ENCODE results near the gene PGAM1. TPM values are rescaled to one million over a fixed set of nuclear protein-coding genes. Genes with fewer than 3 reads are reported as not detected.
A peak's percentile ranks its signal among the peaks of the same experiment; 100 is the strongest.
"Not testable (repeated sequence)": the region's sequence is repeated elsewhere in the genome, so short reads cannot be mapped to it uniquely, and the experiment has no call there.

Gene PGAM1
- total RNA-seq, 1 donor from 2014 or later: 706 TPM

DNA sequence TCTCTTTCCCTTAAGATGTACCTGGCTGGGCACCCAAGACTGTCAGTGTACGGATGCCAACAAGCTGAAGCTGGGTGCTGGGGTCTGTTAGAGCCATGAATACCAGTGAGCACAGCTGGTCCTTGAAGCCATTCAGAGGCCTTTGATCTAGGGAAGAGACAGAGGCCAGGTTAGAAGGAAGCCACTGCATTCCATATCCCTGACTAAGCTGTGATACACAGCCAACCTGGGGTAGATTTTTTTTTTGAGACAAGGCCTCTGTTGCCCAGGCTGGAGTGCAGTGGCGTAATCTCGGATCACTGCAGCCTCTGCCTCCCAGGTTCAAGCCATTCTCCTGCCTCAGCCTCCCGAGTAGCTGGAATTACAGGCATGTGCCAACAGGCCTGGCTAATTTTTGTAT lies 40.8 kb downstream of the PGAM1 start:
- Mint-ChIP-seq H3K4me1 (ENCODE audit: low read depth, unreplicated experiment) (peaks cover 6% of the 10 kb centered on the region), H3K4me3 (ENCODE audit: unreplicated experiment) (no peak overlapping the region), H3K9me3 (ENCODE audit: unreplicated experiment) (no peaks in the 10 kb centered on the region), H3K36me3 (ENCODE audit: low read depth, unreplicated experiment) (peaks cover 18% of the 10 kb centered on the region), H3K27me3 (ENCODE audit: low read depth, unreplicated experiment) (no peaks in the 10 kb centered on the region), H3K27ac (ENCODE audit: unreplicated experiment) (peak overlapping the region; percentile 63)
- peaks cover 5% of the 10 kb centered on the region for H3K4me1 ChIP-seq (ENCODE audit: insufficient read depth, low read length)
- H2AFZ ChIP-seq (ENCODE audit: low read depth, low read length): no peak overlapping the region
- no peak overlapping the region for H3K4me3 ChIP-seq (ENCODE audit: insufficient read depth, low read depth, low read length)
- no peaks in the 10 kb centered on the region for H3K79me2 ChIP-seq (ENCODE audit: insufficient read depth, low read length)
- H4K20me1 ChIP-seq (ENCODE audit: insufficient read depth, low read length): peaks cover 18% of the 10 kb centered on the region
- TF ChIP-seq, protein P1, sequence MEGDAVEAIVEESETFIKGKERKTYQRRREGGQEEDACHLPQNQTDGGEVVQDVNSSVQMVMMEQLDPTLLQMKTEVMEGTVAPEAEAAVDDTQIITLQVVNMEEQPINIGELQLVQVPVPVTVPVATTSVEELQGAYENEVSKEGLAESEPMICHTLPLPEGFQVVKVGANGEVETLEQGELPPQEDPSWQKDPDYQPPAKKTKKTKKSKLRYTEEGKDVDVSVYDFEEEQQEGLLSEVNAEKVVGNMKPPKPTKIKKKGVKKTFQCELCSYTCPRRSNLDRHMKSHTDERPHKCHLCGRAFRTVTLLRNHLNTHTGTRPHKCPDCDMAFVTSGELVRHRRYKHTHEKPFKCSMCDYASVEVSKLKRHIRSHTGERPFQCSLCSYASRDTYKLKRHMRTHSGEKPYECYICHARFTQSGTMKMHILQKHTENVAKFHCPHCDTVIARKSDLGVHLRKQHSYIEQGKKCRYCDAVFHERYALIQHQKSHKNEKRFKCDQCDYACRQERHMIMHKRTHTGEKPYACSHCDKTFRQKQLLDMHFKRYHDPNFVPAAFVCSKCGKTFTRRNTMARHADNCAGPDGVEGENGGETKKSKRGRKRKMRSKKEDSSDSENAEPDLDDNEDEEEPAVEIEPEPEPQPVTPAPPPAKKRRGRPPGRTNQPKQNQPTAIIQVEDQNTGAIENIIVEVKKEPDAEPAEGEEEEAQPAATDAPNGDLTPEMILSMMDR (IDR thresholded peaks at IDR 0.05; ENCODE audit: insufficient read depth, low read depth, low read length): no peak
- no peak for TF ChIP-seq EZH2 (IDR thresholded peaks at IDR 0.05; ENCODE audit: insufficient read depth, low read length)
- no peak for FAIRE-seq
- no peak overlapping the region for H3K27ac ChIP-seq (ENCODE audit: low read depth, low read length)
- H3K9me3 ChIP-seq (ENCODE audit: insufficient read depth, low read depth, low read length): no peaks in the 10 kb centered on the region
- peak; percentile 46 for DNase-seq (ENCODE audit: low read depth)
- H3K4me2 ChIP-seq (ENCODE audit: low read length): no peak overlapping the region
- no peaks in the 10 kb centered on the region for H3K27me3 ChIP-seq (ENCODE audit: insufficient read depth, low read length)
- peaks cover 73% of the 10 kb centered on the region for H3K36me3 ChIP-seq (ENCODE audit: insufficient read depth, low read length)
- no peak overlapping the region for H3K9ac ChIP-seq (ENCODE audit: low read length)

DNA sequence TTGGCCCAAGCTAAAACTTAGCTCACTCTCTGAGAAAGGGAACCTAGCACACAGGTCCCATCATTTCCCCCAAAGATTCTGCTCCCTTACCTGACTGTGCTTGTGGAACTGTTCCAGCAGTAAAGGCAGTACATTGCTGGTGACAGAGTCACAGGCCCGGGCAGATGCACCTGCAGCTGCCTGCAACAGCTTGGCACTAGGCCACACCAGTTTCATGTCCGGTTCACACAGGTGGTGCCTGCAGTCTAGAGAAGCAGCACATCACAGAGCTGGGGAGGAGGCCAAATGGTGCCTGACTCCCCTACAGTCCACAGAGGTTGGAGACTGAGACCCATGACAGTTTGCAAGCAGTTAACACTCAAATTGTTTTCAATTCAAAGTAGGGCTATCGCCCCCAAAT lies 42.2 kb downstream of the PGAM1 start:
- Histone ChIP-seq H3K4me1 (ENCODE audit: insufficient read depth, low read length) (peaks cover 5% of the 10 kb centered on the region), H3K36me3 (ENCODE audit: insufficient read depth, low read length) (peaks cover 64% of the 10 kb centered on the region), H3K27ac (ENCODE audit: low read depth, low read length) (no peak overlapping the region), H3K27me3 (ENCODE audit: insufficient read depth, low read length) (no peaks in the 10 kb centered on the region), H3K9ac (ENCODE audit: low read length) (no peak overlapping the region), H3K79me2 (ENCODE audit: insufficient read depth, low read length) (no peaks in the 10 kb centered on the region), H3K9me3 (ENCODE audit: insufficient read depth, low read depth, low read length) (no peaks in the 10 kb centered on the region), H2AFZ (ENCODE audit: low read depth, low read length) (no peak overlapping the region), H4K20me1 (ENCODE audit: insufficient read depth, low read length) (peaks cover 13% of the 10 kb centered on the region), H3K4me2 (ENCODE audit: low read length) (no peak overlapping the region), H3K4me3 (ENCODE audit: insufficient read depth, low read depth, low read length) (no peak overlapping the region)
- H3K27ac Mint-ChIP-seq (ENCODE audit: unreplicated experiment): no peak overlapping the region
- TF ChIP-seq, protein P1 (IDR thresholded peaks at IDR 0.05; ENCODE audit: insufficient read depth, low read depth, low read length): no peak
- no peak for TF ChIP-seq EZH2 (IDR thresholded peaks at IDR 0.05; ENCODE audit: insufficient read depth, low read length)
- peaks cover 6% of the 10 kb centered on the region for H3K4me1 Mint-ChIP-seq (ENCODE audit: low read depth, unreplicated experiment)
- H3K27me3 Mint-ChIP-seq (ENCODE audit: low read depth, unreplicated experiment): no peaks in the 10 kb centered on the region
- FAIRE-seq: no peak
- peaks cover 19% of the 10 kb centered on the region for H3K36me3 Mint-ChIP-seq (ENCODE audit: low read depth, unreplicated experiment)
- H3K4me3 Mint-ChIP-seq (ENCODE audit: unreplicated experiment): no peak overlapping the region
- DNase-seq (ENCODE audit: low read depth): no peak
- no peaks in the 10 kb centered on the region for H3K9me3 Mint-ChIP-seq (ENCODE audit: unreplicated experiment)

DNA sequence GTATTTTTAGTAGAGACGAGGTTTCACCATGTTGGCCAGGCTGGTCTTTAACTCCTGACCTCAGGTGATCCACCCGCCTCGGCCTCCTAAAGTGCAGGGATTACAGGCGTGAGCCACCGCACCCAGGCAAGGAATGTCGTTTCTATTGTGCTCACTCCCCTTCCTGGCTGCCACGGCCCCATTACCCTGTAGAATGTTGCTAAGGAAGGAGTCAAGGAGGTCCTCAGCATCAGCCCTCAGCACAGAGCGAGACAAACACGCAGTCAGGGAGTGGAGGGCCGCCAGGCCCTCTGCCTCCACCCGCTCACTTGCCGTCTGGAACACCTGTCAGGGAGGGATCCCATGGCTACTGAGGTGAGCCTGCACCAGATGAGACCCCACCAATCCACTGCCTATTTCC lies 42.8 kb downstream of the PGAM1 start:
- H3K4me2 ChIP-seq (ENCODE audit: low read length); H3K27ac ChIP-seq (ENCODE audit: low read depth, low read length); H3K27ac Mint-ChIP-seq (ENCODE audit: unreplicated experiment); H3K27me3 ChIP-seq (ENCODE audit: insufficient read depth, low read length); H3K9ac ChIP-seq (ENCODE audit: low read length); H3K79me2 ChIP-seq (ENCODE audit: insufficient read depth, low read length); DNase-seq (ENCODE audit: low read depth); H4K20me1 ChIP-seq (ENCODE audit: insufficient read depth, low read length); H3K4me3 ChIP-seq (ENCODE audit: insufficient read depth, low read depth, low read length); FAIRE-seq; H3K9me3 ChIP-seq (ENCODE audit: insufficient read depth, low read depth, low read length); H3K9me3 Mint-ChIP-seq (ENCODE audit: unreplicated experiment); H3K4me1 ChIP-seq (ENCODE audit: insufficient read depth, low read length); H3K27me3 Mint-ChIP-seq (ENCODE audit: low read depth, unreplicated experiment); H3K4me3 Mint-ChIP-seq (ENCODE audit: unreplicated experiment); H3K4me1 Mint-ChIP-seq (ENCODE audit: low read depth, unreplicated experiment); H2AFZ ChIP-seq (ENCODE audit: low read depth, low read length): not testable (repeated sequence)
- peaks cover 24% of the 10 kb centered on the region for H3K36me3 Mint-ChIP-seq (ENCODE audit: low read depth, unreplicated experiment)
- H3K36me3 ChIP-seq (ENCODE audit: insufficient read depth, low read length): peaks cover 64% of the 10 kb centered on the region
